Activated T-helper 1 cell treated with Interleukin-2 at 50 U/mL for 16 hours (primary cell): ENCODE measurements around the gene OSBPL1A.

ENCODE experiments used
- DNase-seq: peaks from one replicate; pipeline ENCODE4 v3.0.0-alpha.2; 2020; ENCODE audit warnings: low read depth

The OSBPL1A gene

DNA sequence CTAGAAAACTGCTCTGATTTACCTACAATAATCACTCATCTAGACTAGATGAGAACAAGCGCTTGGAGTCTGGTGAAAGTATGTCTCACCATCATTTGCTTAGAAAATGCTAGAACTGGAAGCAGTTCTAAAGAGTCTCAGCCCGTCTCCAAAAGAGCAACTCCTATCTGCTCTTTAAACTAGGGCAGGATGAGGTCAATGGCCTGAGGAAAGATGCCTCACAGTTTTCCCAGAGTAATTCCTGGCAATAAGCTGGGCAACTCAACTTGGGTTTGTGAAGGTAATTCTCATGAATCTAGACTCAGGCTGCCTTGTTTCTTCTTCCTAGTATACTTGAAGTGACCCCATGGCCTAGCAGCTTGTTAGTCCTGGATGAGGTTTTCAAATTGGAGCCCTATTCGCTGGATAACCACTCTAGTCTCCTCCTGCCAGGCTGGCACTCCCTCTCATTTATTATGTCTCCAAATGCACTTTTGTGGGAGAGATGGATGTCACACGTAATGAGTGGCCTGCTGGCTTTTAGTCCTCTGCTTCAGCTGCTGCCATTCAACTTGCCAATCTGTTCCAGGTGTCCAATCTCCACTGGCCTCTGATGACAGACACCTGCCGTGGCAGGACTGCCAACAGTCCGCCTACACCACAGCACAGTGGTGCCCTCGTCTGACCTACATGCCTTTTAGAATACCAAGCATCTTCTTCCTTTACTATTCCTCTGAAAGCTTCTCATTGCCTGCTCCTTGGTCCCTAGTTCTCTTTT is 177.9 kb downstream of the OSBPL1A start:
- DNase-seq = no peak

DNA sequence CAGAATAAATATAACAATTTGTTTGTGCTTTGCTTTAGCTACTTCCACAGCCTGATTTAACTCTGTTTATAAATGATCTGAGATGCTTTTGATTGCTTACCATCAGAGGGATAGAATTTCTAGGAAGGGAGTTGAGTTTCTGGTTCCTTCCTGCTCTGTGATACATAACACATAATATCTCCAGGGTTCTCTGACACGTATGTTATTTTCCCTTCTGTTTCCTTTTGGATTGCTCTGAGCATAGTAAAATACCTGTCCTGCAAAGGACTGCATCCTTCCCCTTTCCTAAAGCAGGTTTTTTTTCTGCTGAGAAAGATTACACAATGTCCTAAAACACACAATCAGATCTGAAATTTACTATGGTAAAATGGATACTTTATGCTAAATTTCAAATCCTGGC is 182.7 kb downstream of the OSBPL1A start:
- DNase-seq = no peak

DNA sequence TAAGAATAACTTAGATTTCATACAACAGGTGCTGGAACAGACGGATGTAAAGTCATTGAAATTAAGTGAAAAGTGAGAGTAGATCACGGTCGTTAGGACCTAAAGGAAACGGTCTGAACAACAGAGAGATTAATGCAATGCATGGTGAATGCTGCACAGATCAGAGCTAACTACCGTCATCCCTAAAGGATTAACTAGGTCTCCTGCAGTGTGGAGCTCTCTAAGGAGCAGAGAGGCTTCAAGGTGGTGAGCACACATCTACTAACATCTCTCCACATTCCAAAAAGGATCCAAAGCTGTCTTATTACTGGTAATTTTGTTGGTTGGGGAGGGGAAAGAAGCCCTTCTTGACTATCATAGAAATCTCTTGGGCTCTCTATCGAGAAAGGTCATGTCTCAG is 183.5 kb downstream of the OSBPL1A start:
- DNase-seq = no peak

DNA sequence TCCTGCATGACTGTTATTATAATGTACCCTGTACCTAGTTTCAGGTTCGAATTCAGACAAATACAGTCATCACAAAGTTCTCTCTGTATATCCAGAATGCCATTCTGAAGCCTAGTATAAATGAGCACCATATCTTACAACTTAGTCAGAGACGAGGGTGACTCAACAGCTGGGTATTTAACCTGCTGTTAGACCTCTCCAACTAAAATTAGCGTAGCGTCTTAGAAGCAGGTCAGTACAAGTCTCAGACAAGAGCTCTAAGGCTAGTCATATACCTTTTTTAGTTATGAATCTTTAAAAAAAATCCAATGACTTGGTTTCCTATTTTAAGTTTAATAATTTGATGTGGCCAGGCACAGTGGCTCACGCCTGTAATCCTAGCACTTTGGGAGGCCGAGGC is 184.7 kb downstream of the OSBPL1A start:
- DNase-seq = no peak

DNA sequence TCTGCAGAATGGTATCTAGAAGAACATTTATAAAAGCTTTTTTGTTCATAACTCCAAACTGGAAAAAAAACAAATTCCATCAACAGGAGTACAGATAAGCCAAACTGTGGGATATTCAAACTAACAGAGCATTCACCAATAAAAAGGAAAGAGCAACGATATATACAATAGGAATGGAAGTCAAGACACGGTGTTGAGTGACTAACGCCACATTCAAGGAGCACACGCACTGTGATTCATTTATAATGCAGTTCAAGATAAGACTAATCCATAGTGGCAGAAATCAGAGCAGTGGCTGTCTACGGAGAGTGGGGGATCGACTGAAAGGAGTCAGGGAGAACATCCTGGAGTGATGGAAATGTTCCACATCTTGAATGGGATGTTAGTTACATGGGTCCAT is 188.1 kb downstream of the OSBPL1A start:
- DNase-seq = no peak

DNA sequence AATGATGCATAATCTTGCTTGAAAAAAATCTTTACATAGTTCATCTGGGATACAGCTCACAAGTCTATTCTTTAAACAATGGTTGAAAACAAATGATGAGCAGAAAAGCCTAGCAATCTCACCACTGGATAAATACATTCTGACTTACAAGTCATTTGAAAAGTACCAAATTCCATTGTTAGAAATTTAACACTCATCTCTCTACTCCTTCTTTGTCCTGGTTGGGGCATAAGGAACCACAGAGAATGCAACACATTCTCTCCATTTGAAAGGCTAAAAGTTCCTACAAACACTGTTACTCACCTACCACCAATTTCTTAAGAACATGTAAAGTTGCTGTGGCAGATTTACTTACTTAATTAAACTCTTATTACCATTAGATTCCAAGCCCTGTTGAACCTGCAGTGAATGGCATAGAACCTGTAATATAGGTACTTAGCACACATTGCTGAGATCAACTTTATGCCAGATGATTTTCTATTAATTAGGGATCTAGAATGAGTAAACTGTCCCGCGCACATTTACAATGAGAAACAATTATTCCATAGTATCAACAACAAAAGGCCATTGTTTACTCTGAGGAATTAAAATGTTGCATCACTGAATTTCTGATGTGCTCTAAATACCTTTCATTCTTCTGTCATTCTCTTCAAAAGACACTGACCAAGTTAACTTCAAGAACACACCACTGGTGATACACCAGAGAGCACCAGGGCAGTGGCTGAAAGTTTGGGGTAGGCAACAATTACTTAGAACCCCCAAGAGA is 189.2 kb downstream of the OSBPL1A start:
- no peak for DNase-seq

DNA sequence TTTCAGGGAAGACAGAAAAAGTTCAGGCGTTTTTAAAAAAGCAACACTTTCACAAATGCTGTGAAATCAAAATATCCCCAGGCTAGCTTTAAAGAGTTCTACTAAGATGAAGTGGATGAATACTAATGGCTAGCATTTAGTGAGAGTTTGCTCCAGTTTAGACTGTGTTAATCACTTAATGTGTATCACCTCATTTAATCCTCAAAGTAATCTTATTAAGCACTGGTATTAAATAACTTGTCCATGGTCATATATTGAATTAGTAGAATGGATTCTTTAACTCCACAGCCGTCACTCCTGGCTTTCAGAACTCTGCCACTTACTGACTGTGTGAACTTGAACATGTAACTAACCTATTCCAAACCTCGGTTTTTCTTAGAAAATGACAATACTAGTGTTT is 192.7 kb downstream of the OSBPL1A start:
- DNase-seq = no peak

DNA sequence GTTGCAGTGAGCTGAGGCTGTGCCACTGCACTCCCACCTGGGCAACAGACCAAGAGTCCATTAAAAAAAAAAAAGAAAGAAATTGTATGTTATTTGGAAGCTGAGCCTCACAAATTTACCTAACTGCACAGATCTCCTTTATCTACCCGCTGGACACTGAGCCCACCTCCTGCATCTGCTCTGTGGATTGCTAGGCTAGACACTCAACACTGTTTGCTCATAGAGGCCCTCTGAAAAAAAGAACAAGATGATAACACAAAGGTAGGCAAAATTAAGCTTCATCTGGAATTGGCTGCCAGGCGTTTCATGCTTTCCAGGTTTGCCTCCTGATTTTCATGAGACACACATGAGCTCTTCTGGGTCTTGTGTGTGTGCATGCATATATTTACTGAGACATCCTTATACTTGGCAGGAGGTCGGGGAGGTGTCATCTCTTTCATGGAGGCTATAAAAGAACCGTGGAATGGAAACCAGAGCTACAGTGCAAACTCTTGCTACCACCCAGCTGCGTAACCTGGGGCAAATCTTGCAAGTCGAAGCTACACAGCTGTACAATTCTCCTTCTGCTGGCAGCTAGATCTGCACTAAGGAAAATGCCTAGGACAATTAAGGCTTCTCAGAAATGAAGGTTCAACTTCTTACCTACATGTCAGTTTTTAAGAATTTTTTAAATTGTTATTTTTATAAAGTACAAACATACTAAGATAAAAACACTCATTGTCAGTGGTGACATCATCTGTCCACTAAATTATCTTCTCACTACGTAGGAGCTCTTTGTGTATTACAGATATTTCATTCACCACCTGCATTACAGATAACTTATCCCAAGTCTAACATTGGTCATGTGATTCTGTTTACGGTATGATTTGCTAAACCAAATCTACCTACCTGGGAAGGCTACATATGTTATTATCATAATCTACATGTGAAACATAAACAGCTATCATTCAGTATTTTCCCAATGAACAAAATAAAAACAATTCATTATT is 195.6 kb downstream of the OSBPL1A start:
- no peak for DNase-seq

DNA sequence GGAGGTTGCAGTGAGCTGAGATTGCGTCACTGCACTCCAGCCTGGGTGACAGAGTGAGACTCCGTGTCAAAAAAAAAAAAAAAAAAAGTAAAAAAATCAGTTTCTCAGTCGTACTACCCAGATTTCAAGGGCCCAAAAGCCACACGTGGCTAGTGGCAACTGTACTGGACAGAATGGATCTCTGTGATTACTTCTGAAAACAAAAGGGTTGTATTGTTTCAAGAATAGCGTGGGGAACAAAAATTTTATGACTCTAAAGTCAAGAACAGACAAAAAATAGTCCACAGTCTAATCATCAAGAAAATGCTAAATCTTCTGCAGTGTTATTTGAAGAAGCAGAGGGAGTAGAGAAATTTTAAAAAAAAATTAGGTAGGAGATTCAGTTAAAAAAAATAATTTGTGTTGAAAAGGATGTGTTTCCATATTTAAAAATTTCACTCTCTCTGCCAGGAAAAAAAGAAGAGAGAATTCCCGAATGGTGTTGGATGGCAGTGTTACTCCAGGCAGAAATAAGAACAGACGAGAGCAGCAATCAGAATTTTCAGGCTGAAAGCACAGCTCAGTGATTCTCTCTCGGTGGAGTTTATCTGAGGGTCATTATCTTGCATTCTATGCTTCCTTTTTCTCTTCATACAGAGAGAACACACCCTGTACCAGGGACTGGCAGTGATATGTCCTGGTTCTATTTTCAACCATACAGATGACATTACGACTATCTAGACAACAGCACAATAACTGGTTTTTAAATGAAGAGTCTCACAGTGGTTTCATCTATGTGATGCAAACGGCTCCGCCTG is 196.9 kb downstream of the OSBPL1A start:
- no peak for DNase-seq

DNA sequence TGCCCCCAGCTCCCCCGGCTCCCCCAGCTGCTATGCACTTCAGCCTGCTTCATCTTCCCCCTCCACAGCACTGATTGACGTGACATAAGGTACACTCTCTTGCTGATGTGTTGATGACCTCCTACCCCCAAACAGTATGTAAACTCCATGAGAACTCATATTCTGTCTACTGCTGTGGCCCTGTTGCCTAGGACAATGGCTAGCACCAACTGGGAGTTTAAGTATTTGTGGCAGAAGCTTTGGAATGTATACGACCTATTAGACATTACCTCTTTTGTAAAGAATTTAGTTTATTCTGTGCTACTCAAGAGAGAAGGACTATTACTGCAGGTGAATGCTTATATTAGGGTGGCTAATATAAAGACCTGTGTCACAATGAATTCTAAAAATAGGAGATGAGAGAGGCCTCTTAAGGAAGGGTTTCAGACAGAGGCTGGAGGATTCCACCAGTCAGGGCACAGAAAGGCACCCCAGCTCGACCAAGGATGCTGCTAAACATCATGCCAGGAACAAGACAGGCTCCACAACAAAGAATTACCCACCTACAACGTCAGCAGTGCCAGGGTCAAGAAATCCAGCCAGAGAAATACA is 198.2 kb downstream of the OSBPL1A start:
- DNase-seq = no peak

DNA sequence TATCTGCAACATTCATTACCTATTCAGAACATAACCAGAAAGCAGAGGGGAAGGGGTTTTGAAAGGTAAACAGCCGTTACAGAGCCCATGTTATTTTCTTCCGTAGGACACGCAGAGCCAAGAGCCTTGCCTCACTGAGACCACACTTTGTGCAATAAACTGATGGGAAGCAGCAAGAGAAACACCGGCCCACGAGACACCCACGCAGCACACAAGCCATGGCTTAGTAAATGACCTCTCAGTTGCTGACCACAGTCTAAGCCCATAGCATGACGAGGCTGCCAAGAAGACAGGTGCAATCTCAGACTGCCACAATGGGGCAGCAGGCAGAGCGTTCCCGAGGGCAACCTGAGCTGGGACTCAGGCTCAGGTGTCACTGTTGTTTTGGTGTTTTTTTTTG is 199.2 kb downstream of the OSBPL1A start:
- no peak for DNase-seq

DNA sequence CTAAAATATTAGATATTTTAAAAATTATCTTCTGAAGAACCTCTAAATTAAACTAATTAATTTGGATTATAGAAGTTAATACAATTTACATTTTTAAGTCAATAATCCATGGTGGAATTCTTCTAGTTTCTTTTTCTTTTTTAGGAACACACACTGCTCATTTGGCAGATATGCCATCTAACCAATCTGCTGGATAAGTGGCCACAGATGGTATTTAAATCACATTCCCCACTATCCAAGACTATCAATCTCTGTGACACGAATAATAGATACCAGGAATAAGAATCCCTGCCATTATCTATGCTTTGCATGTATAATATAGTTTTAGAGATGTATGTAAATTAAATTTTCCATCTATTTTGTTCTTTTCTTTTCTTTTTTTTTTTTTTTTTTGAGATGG is 200.2 kb downstream of the OSBPL1A start:
- DNase-seq = no peak

DNA sequence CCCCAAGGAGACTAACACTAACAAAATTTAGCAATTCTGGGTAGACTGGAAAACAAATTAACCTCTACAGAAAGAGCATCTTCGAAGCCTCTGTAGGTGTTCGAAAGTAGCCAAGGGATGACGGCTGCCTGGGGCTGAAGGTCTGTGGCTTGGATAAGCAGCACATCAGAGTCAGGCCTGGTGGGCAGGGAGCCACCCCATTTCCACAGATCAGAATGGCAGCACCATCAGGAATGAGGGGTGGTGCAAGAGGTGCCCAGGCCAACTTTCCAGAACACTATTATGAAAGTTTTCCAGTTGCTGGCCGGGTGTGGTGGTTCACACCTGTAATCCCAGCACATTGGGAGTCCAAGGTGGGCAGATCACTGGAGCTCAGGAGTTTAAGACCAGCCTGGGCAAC is 200.9 kb downstream of the OSBPL1A start:
- DNase-seq = no peak

DNA sequence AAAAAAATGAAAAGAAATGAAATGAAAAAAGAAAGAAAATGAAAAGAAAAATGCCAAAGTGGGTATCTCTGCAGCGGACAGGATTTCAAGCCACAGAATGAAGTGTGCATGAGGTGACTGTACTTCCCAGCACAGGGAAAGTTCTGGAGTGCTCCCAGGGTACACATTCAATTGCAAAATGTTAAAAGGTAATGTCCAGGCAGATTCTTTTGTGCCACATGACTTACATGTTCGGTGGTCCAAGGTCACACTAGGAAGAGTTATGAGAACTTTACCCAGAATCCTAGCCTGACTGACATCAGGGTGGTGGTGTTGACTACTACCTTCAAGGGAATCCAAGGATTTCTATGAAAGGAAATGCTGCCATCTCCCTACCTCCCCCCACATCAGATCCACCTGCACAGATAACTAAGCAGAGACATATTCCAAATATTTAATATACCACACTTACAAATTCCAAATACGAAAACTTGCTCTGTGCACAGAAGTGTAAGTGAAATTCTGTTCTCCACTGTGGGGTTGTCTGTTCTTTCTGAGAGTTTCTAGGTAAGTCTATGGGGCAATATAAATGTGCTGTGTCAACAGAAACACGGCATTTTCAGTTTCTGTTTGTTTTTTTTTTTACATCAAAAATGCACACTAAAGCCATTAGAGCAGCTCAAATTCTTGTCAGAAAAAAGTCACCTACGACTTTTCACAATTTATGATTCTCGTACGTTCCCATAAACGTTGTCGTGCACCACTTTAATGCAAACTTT is 202.1 kb downstream of the OSBPL1A start:
- DNase-seq = no peak

DNA sequence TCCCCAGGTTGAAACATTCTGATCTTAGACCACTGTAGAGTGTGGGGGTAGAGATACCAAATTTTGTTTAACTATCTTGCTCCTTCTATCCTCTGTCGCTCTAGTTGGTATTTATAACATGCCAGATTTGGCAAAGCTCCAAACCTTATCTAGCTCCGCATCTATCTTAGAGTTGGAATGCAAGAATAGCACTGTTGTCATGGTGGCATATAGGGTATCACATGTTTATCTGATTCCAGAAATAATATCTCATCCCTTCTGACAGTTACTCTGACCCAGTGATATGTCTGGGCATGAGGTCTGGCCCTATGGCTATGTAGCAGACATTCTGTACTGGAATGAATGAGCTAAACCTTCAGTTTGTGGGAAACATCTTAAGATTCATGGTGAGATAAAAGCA is 207.0 kb downstream of the OSBPL1A start:
- no peak for DNase-seq

DNA sequence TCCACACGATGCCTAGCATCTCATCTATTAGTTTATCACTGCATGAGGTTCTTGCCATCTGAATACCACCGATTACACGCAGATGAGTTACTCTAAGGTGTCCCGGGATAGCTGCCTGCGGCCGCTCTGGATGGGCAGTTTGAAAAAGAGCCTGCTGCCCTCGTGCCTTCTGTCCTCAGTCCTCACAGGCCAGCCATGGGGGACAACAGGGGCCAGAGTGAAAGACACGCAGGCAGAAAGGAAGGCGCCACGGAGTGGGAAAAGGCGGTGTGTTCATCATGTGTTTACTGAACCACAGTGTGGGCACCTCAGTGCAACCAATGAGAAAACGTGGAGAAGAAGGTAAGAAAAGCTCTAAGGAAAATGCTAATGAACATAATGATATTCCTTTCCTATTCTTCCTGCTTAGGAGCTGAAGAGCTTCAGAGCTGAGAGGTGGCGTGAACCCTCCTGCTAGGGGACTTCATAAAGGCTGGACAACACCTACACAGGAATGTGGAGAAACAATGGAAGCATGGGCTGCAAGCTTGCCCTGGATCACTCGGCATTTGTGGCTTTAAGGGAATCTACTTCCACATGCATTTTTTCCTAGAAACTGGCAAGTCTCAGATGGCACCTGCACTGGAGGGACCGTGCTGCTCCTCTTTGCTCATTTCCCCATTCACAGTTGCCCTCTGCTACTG is 207.8 kb downstream of the OSBPL1A start:
- no peak for DNase-seq

DNA sequence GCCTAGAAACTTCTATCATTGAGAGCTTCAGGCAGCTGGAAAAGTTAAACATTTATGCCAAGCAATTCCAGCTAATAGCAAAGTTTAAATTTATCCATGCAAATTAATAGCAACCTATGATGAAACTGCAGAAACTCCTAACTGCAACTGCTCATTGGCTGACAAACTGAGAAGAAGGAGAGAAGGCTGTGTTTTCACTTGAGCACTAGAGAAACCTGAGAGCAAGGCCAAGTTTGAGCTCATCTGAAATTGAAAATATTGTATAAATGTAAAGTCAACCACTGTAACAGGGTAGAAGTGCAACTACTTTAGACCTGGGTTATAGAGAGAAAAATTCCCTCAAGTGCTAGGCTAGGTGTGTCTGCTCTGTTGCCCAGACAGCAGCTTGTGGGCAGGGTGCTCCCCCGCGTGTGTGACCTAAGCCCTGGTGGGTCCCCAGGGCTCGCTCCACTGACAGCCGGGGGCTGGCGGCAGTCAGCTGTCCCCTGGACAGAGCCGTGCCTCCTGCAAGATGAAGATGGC is 208.6 kb downstream of the OSBPL1A start:
- no peak for DNase-seq

DNA sequence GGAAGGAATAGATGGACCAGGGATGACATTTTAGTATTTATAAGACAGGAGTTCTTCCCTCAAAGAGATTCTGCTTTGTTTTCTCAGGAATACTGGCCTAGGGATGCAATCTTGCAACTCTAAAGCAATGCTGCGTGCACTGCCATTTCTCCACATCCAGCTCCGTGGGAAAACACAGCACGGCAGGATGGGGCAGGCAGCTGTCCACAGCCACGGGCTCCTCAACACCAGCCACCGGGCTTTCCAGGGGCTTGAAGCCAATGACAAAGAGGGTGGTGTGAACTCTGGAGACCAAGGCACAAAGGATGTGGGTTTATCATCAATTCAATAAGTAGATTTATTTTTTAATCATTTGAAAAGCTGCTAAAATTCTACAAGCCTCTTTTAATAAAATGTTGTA is 209.5 kb downstream of the OSBPL1A start:
- DNase-seq = no peak

DNA sequence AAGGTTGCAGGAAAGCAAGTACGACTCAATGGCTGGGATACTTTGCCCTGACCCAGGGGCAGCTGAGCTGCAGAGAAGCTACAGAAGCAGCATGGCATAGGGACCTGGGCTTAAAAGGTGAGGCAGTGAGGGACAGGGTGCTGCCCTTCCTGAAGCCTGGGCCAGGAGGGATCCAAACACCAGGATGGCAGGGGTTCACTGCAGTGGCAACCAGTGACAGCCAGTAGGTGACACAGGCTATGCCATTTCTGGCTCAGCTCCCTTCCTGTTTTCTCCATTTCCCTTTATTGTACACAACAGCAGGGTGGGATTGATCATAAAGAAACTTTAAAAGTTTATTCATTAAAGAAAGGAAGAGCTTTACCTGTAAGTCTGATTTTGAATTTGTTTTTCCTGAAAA is 209.9 kb downstream of the OSBPL1A start:
- no peak for DNase-seq

DNA sequence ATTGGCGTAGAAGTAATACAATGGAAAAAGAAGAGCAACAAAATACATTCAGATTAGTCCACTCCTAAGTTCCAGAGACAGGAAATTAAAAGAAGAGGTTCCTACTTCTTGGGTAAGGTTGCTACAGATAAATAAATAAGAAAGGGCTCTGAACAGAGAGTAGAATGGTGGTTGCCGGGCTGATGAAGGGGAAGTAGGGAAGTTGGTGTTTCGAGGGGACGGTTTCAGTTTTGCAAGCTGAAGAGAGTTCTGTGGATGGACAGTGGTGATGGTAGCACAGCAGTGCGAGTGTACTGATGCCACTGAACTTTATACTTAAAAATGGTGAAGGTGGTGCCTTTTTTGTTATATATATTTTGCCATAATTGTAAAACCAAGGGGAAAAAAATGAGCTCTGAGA is 210.6 kb downstream of the OSBPL1A start:
- DNase-seq = no peak
